Lung (tissue), 16 donors: ENCODE results near the gene MTFR2. TPM values are rescaled to one million over a fixed set of nuclear protein-coding genes. Genes with fewer than 3 reads are reported as not detected.
A peak's percentile ranks its signal among the peaks of the same experiment; 100 is the strongest.

Source experiments
- ATAC-seq: fragments of 200-7000 bp; cut with Tn5 transposase; one replicate; pipeline ENCODE4 v1.9.1; 2020; ENCODE audit warnings: moderate number of reproducible peaks; ENCODE audit not compliant: insufficient read depth, low FRiP score
- DNase-seq, 3 donors: peaks; one replicate each; pipeline ENCODE4 v3.0.0-alpha.2; 2013 to 2017
- H3K27ac ChIP-seq, 2 donors: one replicate each; pipeline ENCODE4 v1.5.1; 2013; ENCODE audit warnings: mild to moderate bottlenecking in 2 of 2, moderate library complexity in 2 of 2, control low read depth in 1 of 2, inconsistent platforms in 1 of 2, low read depth in 1 of 2, low read length in 1 of 2
- H3K27me3 ChIP-seq, 3 donors: one replicate each; pipeline ENCODE4 v1.5.1; 2013; ENCODE audit warnings: low read length in 2 of 3; ENCODE audit not compliant: control insufficient read depth in 3 of 3, insufficient read depth in 3 of 3
- H3K36me3 ChIP-seq, 4 donors: one replicate each; pipeline ENCODE4 v1.5.1; 2013; ENCODE audit warnings: low read length in 4 of 4, mild to moderate bottlenecking in 1 of 4, moderate library complexity in 1 of 4; ENCODE audit not compliant: control insufficient read depth in 4 of 4, insufficient read depth in 4 of 4
- H3K4me1 ChIP-seq, 5 donors: one replicate each; pipeline ENCODE4 v1.5.1; 2013; ENCODE audit warnings: low read length in 5 of 5, mild to moderate bottlenecking in 2 of 5, moderate library complexity in 1 of 5; ENCODE audit not compliant: control insufficient read depth in 5 of 5, insufficient read depth in 5 of 5
- H3K4me3 ChIP-seq: one replicate; pipeline ENCODE4 v1.5.1; 2013; ENCODE audit warnings: mild to moderate bottlenecking, control low read depth, moderate library complexity
- H3K9ac ChIP-seq, 2 donors: one replicate each; pipeline ENCODE4 v1.5.1; 2013; ENCODE audit warnings: low read length in 2 of 2, control low read depth in 1 of 2; ENCODE audit not compliant: insufficient read depth in 1 of 2
- H3K9me3 ChIP-seq, 4 donors: one replicate each; pipeline ENCODE4 v1.5.1; 2013; ENCODE audit warnings: low read length in 3 of 4, mild to moderate bottlenecking in 1 of 4, moderate library complexity in 1 of 4; ENCODE audit not compliant: control insufficient read depth in 4 of 4, insufficient read depth in 3 of 4
- WGBS, 2 donors: extraction: QIAGEN DNeasy Blood & Tissue Kit; methylation state at CpG; one replicate each; pipeline ENCODE4 v1.1.7; 2013; 5-methylcytosine and 5-hydroxymethylcytosine counted together
- long read RNA-seq, 5 donors: transcript quantifications; one replicate each; lab custom pipeline, GENCODE V29; 2026
- polyA plus RNA-seq, 2 donors: library from polyadenylated mRNA; stranded (reverse); fragments of 200-250 nt; gene quantifications; one replicate each; pipeline ENCODE4 v1.2.1, GENCODE V29; 2013
- total RNA-seq, 2 donors: library from RNA; depleted of rRNA in 1 of 2; stranded (reverse); fragments of >200 nt in 1 of 2; gene quantifications; one replicate each; pipeline ENCODE4 v1.2.1, GENCODE V29; 2014 to 2021
- TF ChIP-seq, protein P1 (sequence below): IDR thresholded peaks from 2 replicates; pipeline ENCODE4 v1.5.1; 2012; ENCODE audit warnings: mild to moderate bottlenecking; ENCODE audit errors: control extremely low read depth, extremely low read depth
- donor health status: control.
- donor health status: control.
- donor health status: Bipolar disorder and iron deficiency.
- donor health status: healthy.
- donor health status: DM: yes; HTN: yes; CAD: no.

Gene MTFR2
- total RNA-seq (1 to 10 TPM in 1 of 2 donors, under 1 TPM in 1; 0.65 to 2.3 TPM), polyA plus RNA-seq (1 to 10 TPM in 1 of 2 donors, under 1 TPM in 1; 0.94 to 1.8 TPM)
- long read RNA-seq, donor 1, partial matches to known transcripts = 0 of 2 reads
- long read RNA-seq, donor 1, other reads (novel, unspliced or antisense) = 0 of 2 reads
- long read RNA-seq, donor 2 = 0 reads
- long read RNA-seq, donor 3 = 0 reads
- long read RNA-seq, donor 4 = 0 reads
- long read RNA-seq, donor 5, partial matches to known transcripts = 0 of 1 reads
- long read RNA-seq, donor 5, other reads (novel, unspliced or antisense) = 0 of 1 reads

DNA sequence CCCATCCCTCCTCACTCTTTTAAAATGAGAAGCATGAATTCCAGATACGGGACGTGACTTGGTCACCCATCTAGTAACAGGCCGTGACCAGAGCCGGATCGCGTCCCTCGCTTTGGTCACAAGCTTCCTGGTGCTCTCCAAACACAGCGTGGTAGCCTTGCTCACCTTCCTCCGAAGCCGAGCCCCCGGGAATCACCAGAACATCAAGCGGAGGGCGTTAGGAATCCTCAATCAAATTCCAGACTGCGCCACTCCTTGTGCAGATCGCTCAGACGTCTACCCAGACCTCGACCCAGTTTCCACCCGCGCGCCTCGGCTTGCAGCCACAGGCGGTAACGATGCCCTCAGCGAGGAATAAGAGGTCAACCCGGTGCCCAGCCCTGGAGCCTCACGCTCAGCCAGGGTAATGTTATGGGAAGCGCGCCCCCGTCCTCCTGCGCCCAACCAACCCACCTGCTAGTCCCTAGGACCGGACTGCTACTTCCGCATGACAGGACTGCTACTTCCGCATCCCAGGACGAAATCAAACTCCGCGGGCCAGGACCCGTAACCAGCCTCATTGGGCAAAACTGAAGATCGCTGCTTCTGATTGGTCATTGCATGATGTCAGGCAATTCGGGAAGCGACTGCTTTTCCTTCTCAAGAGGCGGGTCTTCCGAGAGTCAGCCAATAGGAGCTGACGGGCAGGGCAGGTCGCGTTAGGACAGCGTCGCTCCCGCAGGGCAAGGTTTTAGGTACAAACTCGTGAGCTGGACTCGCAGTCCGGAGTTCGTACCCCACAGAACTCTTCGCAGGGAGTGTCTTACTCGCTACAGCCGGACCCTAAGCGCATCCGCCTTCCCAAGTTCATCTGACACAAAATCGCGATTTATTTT lies at the start of gene MTFR2:
MTFR2 (minus strand) TSS at position 501 of the 875 bp plus-strand sequence. CDS start 1,212 bp downstream, outside the sequence.
- peak; percentile 97 to 99 (median 99) for DNase-seq
- no peaks in the 10 kb centered on the region for H3K27me3 ChIP-seq
- H3K9ac ChIP-seq = peak within 1 kb of the TSS in 1 of 2 donors; percentile 84
- H3K4me3 ChIP-seq = peak within 1 kb of the TSS; percentile 84
- peaks cover 0 to 10% (median 5%) of the 10 kb centered on the region in 5 donors for H3K4me1 ChIP-seq
- H3K9me3 ChIP-seq = no peaks in the 10 kb centered on the region
- peak within 1 kb of the TSS; percentile 23 to 54 for H3K27ac ChIP-seq
- peak; percentile 99 for ATAC-seq
- TF ChIP-seq, protein P1, sequence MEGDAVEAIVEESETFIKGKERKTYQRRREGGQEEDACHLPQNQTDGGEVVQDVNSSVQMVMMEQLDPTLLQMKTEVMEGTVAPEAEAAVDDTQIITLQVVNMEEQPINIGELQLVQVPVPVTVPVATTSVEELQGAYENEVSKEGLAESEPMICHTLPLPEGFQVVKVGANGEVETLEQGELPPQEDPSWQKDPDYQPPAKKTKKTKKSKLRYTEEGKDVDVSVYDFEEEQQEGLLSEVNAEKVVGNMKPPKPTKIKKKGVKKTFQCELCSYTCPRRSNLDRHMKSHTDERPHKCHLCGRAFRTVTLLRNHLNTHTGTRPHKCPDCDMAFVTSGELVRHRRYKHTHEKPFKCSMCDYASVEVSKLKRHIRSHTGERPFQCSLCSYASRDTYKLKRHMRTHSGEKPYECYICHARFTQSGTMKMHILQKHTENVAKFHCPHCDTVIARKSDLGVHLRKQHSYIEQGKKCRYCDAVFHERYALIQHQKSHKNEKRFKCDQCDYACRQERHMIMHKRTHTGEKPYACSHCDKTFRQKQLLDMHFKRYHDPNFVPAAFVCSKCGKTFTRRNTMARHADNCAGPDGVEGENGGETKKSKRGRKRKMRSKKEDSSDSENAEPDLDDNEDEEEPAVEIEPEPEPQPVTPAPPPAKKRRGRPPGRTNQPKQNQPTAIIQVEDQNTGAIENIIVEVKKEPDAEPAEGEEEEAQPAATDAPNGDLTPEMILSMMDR = no peak
- 0% methylated on average over 59 of the region's 59 CpGs for WGBS, 2 donors
- no peaks in the 10 kb centered on the region for H3K36me3 ChIP-seq

DNA sequence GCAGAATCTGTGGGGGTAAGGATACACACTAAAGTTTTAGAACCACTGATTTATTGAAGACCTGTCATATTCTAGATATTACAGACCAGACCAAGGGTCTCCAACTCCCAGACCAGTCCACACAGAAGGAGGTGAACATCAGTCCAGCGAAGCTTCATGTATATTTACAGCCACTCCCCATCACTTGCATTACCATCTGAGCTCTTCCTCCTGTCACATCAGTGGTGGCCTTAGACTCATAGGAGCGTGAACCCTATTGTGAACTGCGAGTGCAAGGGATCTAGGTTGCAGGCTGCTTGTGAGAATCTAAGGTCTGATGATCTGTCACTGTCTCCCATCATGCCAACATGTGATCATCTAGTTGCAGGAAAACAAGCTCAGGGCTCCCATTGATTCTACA lies 44.5 kb upstream of the MTFR2 start:
- Histone ChIP-seq H3K4me1 (peaks cover 0 to 13% (median 3%) of the 10 kb centered on the region in 5 donors), H3K4me3 (no peak overlapping the region), H3K27ac (no peak overlapping the region), H3K9ac (no peak overlapping the region), H3K27me3 (no peaks in the 10 kb centered on the region), H3K9me3 (no peaks in the 10 kb centered on the region), H3K36me3 (no peaks in the 10 kb centered on the region)
- DNase-seq (no peak), ATAC-seq (no peak)
- WGBS, 2 donors = 92 to 94% methylated on average over 3 of the region's 3 CpGs
- TF ChIP-seq, protein P1 = no peak

DNA sequence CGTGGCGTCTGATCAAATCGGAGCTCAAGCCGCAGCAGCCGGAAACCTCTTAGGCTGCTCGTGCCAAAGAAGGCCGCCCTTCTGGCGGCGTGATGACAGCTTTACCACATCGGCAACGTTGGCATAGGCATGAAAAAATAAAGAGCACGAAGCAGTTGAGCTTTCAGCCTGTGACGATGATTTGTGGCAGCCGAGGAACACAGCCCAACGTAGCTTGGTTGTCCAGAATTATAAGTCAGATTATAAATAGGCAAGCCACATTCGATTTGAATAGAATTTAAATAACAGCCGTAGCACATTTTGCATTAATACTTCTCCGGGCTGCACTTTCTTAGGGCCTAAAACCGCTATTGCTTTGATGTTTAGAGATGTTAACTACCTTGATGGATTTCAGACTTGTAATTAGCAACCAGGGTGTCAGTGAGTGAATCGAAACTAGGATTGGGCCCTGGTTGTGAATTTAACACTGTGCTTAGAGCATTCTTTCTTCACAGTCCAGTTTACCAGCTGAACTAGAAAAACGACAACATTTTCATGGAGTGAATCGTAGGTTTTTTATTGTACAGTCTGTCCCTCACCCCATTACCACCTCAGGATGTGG lies 40.4 kb upstream of the MTFR2 start:
- TF ChIP-seq, protein P1 = no peak
- peak in 2 of 3 donors; percentile 86 to 92 for DNase-seq

More for the DNA sequence above, 40.4 kb upstream of the MTFR2 start:
- Histone ChIP-seq H3K27ac (peak overlapping the region; percentile 98 to 99), H3K4me3 (peak overlapping the region; percentile 43), H3K9me3 (no peaks in the 10 kb centered on the region), H3K36me3 (peaks cover 0 to 3% (median 0%) of the 10 kb centered on the region in 4 donors), H3K27me3 (no peaks in the 10 kb centered on the region), H3K4me1 (peaks cover 0 to 31% (median 11%) of the 10 kb centered on the region in 5 donors), H3K9ac (peak overlapping the region; percentile 98 to 100)
- WGBS, 2 donors = 4 to 5% methylated on average over 22 of the region's 22 CpGs
- ATAC-seq = peak; percentile 24
